ENCODE results near the gene NEK1.
"Not testable (repeated sequence)": the region's sequence is repeated elsewhere in the genome, so short reads cannot be mapped to it uniquely, and the experiment has no call there.

Gene NEK1

GRCh38 chr4:169566021-169566818, 46.2 kb downstream of the NEK1 start:
- H3K27me3 ChIP-seq (ENCODE audit: control insufficient read depth, insufficient read depth, low read length), result no peaks in the 10 kb centered on the region
- H3K4me1 ChIP-seq (ENCODE audit: control insufficient read depth, insufficient read depth, low read length), result no peaks in the 10 kb centered on the region
- H3K27ac ChIP-seq (ENCODE audit: low read depth, low read length), result no peak overlapping the region
- no peaks in the 10 kb centered on the region for H3K36me3 ChIP-seq (ENCODE audit: control insufficient read depth, insufficient read depth, low read length)
- H3K4me3 ChIP-seq (ENCODE audit: low read depth, low read length), result no peak overlapping the region
- H3K9ac ChIP-seq (ENCODE audit: low read depth, low read length), result no peak overlapping the region
- no peaks in the 10 kb centered on the region for H3K9me3 ChIP-seq (ENCODE audit: control insufficient read depth, insufficient read depth, low read length)

DNA sequence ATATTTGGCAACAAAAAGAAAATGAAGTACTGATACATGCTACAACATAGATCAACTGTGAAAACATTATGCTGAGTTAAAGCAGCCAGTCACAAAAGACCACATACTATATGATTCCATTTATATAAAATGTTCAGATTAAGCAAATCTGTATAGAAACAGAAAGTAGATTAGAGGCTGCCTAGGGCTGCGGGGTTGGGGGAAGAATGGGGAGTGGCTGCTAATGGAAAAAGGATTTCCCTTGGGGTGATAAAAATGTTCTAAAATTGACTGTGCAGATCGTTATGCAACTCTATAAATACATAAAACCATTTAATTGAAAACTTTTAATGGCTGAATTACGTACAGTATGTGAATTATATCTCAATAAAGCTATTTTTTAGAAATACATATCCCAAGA, 46.8 kb downstream of the NEK1 start:
- no peak overlapping the region for H3K27ac ChIP-seq (ENCODE audit: low read depth, low read length)
- H3K4me1 ChIP-seq (ENCODE audit: control insufficient read depth, insufficient read depth, low read length), result no peaks in the 10 kb centered on the region
- H3K27me3 ChIP-seq (ENCODE audit: control insufficient read depth, insufficient read depth, low read length), result no peaks in the 10 kb centered on the region
- no peaks in the 10 kb centered on the region for H3K9me3 ChIP-seq (ENCODE audit: control insufficient read depth, insufficient read depth, low read length)
- H3K4me3 ChIP-seq (ENCODE audit: low read depth, low read length), result no peak overlapping the region
- no peak overlapping the region for H3K9ac ChIP-seq (ENCODE audit: low read depth, low read length)
- H3K36me3 ChIP-seq (ENCODE audit: control insufficient read depth, insufficient read depth, low read length), result 0 out of 2 replicates have a peak, but pooled peaks cover 2% of the 10 kb centered on the region

GRCh38 chr4:169557061-169557636, 55.2 kb downstream of the NEK1 start:
- H3K36me3 ChIP-seq (ENCODE audit: control insufficient read depth, insufficient read depth, low read length), result peaks cover 26% of the 10 kb centered on the region
- no peaks in the 10 kb centered on the region for H3K4me1 ChIP-seq (ENCODE audit: control insufficient read depth, insufficient read depth, low read length)
- H3K9me3 ChIP-seq (ENCODE audit: control insufficient read depth, insufficient read depth, low read length), result no peaks in the 10 kb centered on the region

DNA sequence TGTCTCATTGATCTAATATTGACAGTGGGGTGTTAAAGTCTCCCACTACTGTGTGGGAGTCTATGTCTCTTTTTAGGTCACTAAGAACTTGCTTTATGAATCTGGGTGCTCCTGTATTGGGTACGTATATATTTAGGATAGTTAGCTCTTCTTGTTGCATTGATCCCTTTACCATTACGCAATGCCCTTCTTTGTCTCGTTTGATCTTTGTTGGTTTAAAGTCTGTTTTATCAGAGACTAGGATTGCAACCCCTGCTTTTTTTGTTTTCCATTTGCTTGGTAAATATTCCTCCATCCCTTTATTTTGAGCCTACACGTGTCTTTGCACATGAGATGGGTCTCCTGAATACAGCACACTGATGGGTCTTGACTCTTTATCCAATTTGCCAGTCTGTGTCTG, 65.8 kb downstream of the NEK1 start:
- H3K9ac ChIP-seq (ENCODE audit: low read depth, low read length); H3K9me3 ChIP-seq (ENCODE audit: control insufficient read depth, insufficient read depth, low read length): not testable (repeated sequence)

More at GRCh38 chr4:169557061-169557636, 55.2 kb downstream of the NEK1 start:
- no peak overlapping the region for H3K9ac ChIP-seq (ENCODE audit: low read depth, low read length)
- no peak overlapping the region for H3K4me3 ChIP-seq (ENCODE audit: low read depth, low read length)
- H3K27me3 ChIP-seq (ENCODE audit: control insufficient read depth, insufficient read depth, low read length), result no peaks in the 10 kb centered on the region
- no peak overlapping the region for H3K27ac ChIP-seq (ENCODE audit: low read depth, low read length)

GRCh38 chr4:169540774-169541173, 71.6 kb downstream of the NEK1 start:
- Histone ChIP-seq H3K4me1 (ENCODE audit: control insufficient read depth, insufficient read depth, low read length) (no peaks in the 10 kb centered on the region), H3K36me3 (ENCODE audit: control insufficient read depth, insufficient read depth, low read length) (peaks cover 5% of the 10 kb centered on the region; the same call in 1 of the 2 replicates), H3K4me3 (ENCODE audit: low read depth, low read length) (no peak overlapping the region), H3K9ac (ENCODE audit: low read depth, low read length) (no peak overlapping the region), H3K27me3 (ENCODE audit: control insufficient read depth, insufficient read depth, low read length) (no peaks in the 10 kb centered on the region), H3K9me3 (ENCODE audit: control insufficient read depth, insufficient read depth, low read length) (peaks cover under 1% of the 10 kb centered on the region; the same call in 1 of the 2 replicates), H3K27ac (ENCODE audit: low read depth, low read length) (no peak overlapping the region)

More for the DNA sequence above, 65.8 kb downstream of the NEK1 start:
- not testable (repeated sequence) for H3K27ac ChIP-seq (ENCODE audit: low read depth, low read length); H3K4me1 ChIP-seq (ENCODE audit: control insufficient read depth, insufficient read depth, low read length); H3K36me3 ChIP-seq (ENCODE audit: control insufficient read depth, insufficient read depth, low read length); H3K4me3 ChIP-seq (ENCODE audit: low read depth, low read length); H3K27me3 ChIP-seq (ENCODE audit: control insufficient read depth, insufficient read depth, low read length)

DNA sequence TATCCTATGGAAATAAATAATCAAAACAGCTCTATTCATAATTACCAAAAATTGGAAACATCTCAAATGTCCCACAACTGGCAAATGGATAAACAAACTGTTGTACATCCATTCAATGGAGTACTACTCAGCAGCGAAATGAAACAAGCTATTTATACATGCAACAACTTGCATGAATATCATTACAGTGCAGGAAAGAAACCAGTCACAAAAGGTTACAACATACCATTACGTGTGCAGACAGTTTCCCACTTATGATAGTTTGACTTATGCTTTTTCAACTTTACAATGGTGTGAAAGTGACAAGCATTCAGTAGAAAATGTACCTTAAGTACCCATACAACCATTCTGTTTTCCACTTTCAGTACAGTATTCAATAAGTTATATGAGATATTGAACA, 82.3 kb downstream of the NEK1 start:
- Histone ChIP-seq H3K27me3 (ENCODE audit: control insufficient read depth, insufficient read depth, low read length) (no peaks in the 10 kb centered on the region), H3K4me3 (ENCODE audit: low read depth, low read length) (no peak overlapping the region), H3K9me3 (ENCODE audit: control insufficient read depth, insufficient read depth, low read length) (no peaks in the 10 kb centered on the region), H3K4me1 (ENCODE audit: control insufficient read depth, insufficient read depth, low read length) (no peaks in the 10 kb centered on the region), H3K36me3 (ENCODE audit: control insufficient read depth, insufficient read depth, low read length) (peaks cover 13% of the 10 kb centered on the region; the same call in 1 of the 2 replicates), H3K9ac (ENCODE audit: low read depth, low read length) (no peak overlapping the region), H3K27ac (ENCODE audit: low read depth, low read length) (no peak overlapping the region)

DNA sequence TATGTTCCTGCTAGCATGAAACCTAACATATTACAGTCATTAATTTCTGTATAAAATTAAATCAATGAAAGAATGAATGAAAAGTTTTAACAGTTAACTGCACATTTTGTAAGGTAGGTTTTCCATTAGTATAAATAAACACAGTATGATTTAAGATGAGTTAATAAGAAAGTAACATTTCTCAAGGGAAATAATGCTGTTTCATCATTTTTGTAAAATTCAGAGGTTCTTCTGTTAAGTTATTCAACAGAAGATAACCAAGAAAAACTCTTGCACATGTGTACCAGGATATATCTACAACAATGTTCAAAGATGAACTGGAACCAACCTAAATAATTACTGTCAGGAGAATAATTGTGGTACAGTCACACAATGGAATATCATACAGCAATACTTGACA, 88.6 kb downstream of the NEK1 start:
- H3K9ac ChIP-seq (ENCODE audit: low read depth, low read length), result no peak overlapping the region
- no peaks in the 10 kb centered on the region for H3K36me3 ChIP-seq (ENCODE audit: control insufficient read depth, insufficient read depth, low read length)
- no peaks in the 10 kb centered on the region for H3K27me3 ChIP-seq (ENCODE audit: control insufficient read depth, insufficient read depth, low read length)
- peaks cover 7% of the 10 kb centered on the region for H3K9me3 ChIP-seq (ENCODE audit: control insufficient read depth, insufficient read depth, low read length)
- H3K4me1 ChIP-seq (ENCODE audit: control insufficient read depth, insufficient read depth, low read length), result no peaks in the 10 kb centered on the region
- H3K27ac ChIP-seq (ENCODE audit: low read depth, low read length), result no peak overlapping the region
- H3K4me3 ChIP-seq (ENCODE audit: low read depth, low read length), result no peak overlapping the region

DNA sequence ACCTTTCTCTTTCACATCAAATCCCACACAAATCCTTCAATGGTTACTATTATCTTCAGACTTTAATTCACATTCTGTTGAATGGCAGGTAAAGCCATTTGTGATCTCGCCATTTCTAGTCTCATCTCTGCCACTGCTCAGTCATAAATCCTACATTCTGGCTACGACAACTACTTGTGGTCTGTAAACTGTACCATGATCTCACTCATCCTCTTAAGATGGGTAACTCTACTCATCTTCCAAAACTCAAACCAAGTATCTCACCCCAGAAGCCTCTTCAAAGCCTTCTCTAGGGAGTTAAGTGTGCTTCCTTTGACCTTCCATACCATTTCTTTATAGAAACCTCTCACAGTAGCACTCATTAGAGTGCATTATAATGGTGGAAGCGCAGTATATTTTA, 101.8 kb downstream of the NEK1 start:
- H3K27me3 ChIP-seq (ENCODE audit: control insufficient read depth, insufficient read depth, low read length), result no peaks in the 10 kb centered on the region

DNA sequence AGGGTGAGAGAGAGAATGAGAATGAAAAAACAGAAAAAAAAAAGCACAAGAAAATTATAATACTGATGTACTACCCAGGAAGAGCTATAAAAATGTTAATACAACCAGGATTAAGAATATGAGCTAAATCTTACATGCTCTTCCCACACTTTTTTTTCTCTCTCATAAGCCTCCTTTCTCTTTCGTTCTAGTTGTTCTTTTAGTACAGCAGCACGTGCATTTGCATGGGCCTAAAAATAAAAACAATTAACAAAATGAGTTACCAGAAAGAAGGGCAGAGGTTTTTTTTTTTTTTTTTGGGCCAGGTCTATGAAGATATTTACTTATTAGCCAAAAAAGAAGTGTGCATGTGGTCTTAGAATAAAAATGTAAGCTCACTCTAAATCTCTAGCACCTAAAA, 105.5 kb downstream of the NEK1 start:
- Histone ChIP-seq H3K27me3 (ENCODE audit: control insufficient read depth, insufficient read depth, low read length) (no peaks in the 10 kb centered on the region), H3K4me3 (ENCODE audit: low read depth, low read length) (no peak overlapping the region), H3K9me3 (ENCODE audit: control insufficient read depth, insufficient read depth, low read length) (0 out of 2 replicates have a peak, but pooled peaks cover 7% of the 10 kb centered on the region), H3K27ac (ENCODE audit: low read depth, low read length) (no peak overlapping the region), H3K9ac (ENCODE audit: low read depth, low read length) (no peak overlapping the region), H3K36me3 (ENCODE audit: control insufficient read depth, insufficient read depth, low read length) (peaks cover 4% of the 10 kb centered on the region; the same call in 1 of the 2 replicates), H3K4me1 (ENCODE audit: control insufficient read depth, insufficient read depth, low read length) (no peaks in the 10 kb centered on the region)

More for the DNA sequence above, 101.8 kb downstream of the NEK1 start:
- Histone ChIP-seq H3K4me3 (ENCODE audit: low read depth, low read length) (no peak overlapping the region), H3K27ac (ENCODE audit: low read depth, low read length) (no peak overlapping the region), H3K9ac (ENCODE audit: low read depth, low read length) (no peak overlapping the region), H3K9me3 (ENCODE audit: control insufficient read depth, insufficient read depth, low read length) (no peaks in the 10 kb centered on the region), H3K4me1 (ENCODE audit: control insufficient read depth, insufficient read depth, low read length) (no peaks in the 10 kb centered on the region), H3K36me3 (ENCODE audit: control insufficient read depth, insufficient read depth, low read length) (peaks cover 4% of the 10 kb centered on the region; the same call in 1 of the 2 replicates)

DNA sequence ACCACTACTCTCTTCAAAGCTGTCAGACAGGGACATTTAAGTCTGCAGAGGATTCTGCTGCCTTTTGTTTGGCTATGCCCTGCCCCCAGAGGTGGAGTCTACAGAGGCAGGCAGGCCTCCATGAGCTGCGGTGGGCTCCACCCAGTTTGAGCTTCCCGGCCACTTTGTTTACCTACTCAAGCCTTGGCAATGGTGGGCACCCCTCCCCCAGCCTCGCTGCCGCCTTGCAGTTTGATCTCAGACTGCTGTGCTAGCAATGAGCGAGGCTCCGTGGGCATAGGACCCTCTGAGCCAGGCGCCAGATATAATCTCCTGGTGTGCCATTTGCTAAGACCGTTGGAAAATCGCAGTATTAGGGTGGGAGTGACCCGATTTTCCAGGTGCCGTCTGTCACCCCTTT, 112.5 kb downstream of the NEK1 start:
- H3K4me1 ChIP-seq (ENCODE audit: control insufficient read depth, insufficient read depth, low read length); H3K36me3 ChIP-seq (ENCODE audit: control insufficient read depth, insufficient read depth, low read length); H3K27ac ChIP-seq (ENCODE audit: low read depth, low read length); H3K27me3 ChIP-seq (ENCODE audit: control insufficient read depth, insufficient read depth, low read length); H3K9ac ChIP-seq (ENCODE audit: low read depth, low read length); H3K4me3 ChIP-seq (ENCODE audit: low read depth, low read length): not testable (repeated sequence)
- peaks cover 15% of the 10 kb centered on the region; the same call in 1 of the 2 replicates for H3K9me3 ChIP-seq (ENCODE audit: control insufficient read depth, insufficient read depth, low read length)

GRCh38 chr4:169494234-169494633, 118.1 kb downstream of the NEK1 start:
- H3K27me3 ChIP-seq (ENCODE audit: control insufficient read depth, insufficient read depth, low read length); H3K27ac ChIP-seq (ENCODE audit: low read depth, low read length); H3K9ac ChIP-seq (ENCODE audit: low read depth, low read length); H3K4me1 ChIP-seq (ENCODE audit: control insufficient read depth, insufficient read depth, low read length); H3K9me3 ChIP-seq (ENCODE audit: control insufficient read depth, insufficient read depth, low read length); H3K4me3 ChIP-seq (ENCODE audit: low read depth, low read length); H3K36me3 ChIP-seq (ENCODE audit: control insufficient read depth, insufficient read depth, low read length): not testable (repeated sequence)

Measured in HUES48 (cell line).